Prostate gland (tissue), 2 donors: Measurements from ENCODE around the gene TRIM14. TPM values are rescaled to one million over a fixed set of nuclear protein-coding genes. Genes with fewer than 3 reads are reported as not detected.
"Not testable (repeated sequence)": the region's sequence is repeated elsewhere in the genome, so short reads cannot be mapped to it uniquely, and the experiment has no call there.

Source experiments
- DNase-seq: peaks from one replicate; pipeline ENCODE4 v3.0.0-alpha.2; 2019; ENCODE audit warnings: low spot score
- H3K27ac ChIP-seq, 2 donors: fragments of 200-600 bp; sonication (generic); 2 replicates each; pipeline ENCODE4 v1.5.1; 2017 to 2019
- H3K27me3 ChIP-seq: fragments of 200-600 bp; sonication (generic); replicated peaks from 2 replicates; pipeline ENCODE4 v1.5.1; 2019; ENCODE audit not compliant: insufficient read depth
- H3K36me3 ChIP-seq, 2 donors: fragments of 200-600 bp; sonication (generic); 1 replicate in 1 of 2; 2 replicates in 1 of 2; pipeline versions ENCODE4 v1.5.1 to v1.8.1; 2017 to 2019
- H3K4me1 ChIP-seq: fragments of 200-600 bp; sonication (generic); replicated peaks from 2 replicates; pipeline ENCODE4 v1.5.1; 2019
- H3K4me3 ChIP-seq, 2 donors: fragments of 200-600 bp; sonication (generic); 2 replicates each; pipeline ENCODE4 v1.5.1; 2017 to 2019
- H3K9me3 ChIP-seq: fragments of 200-600 bp; sonication (generic); 2 replicates; pipeline ENCODE4 v1.5.1; 2017
- CTCF ChIP-seq, 4 experiments: fragments of 200-600 bp in 2 of 4; fragments of 450-650 bp in 2 of 4; sonication (generic) in 2 of 4; IDR thresholded peaks; 1 replicate in 3 of 4; 2 replicates in 1 of 4; pipeline ENCODE4 v1.5.1; 2016 to 2019; ENCODE audit warnings: antibody characterized with exemption in 4 of 4, mild to moderate bottlenecking in 2 of 4, moderate library complexity in 2 of 4
- POLR2A ChIP-seq: fragments of 450-650 bp; IDR thresholded peaks from one replicate; pipeline ENCODE4 v1.6.1; 2016; ENCODE audit warnings: antibody characterized with exemption, mild to moderate bottlenecking
- POLR2AphosphoS5 ChIP-seq: sonication (generic); formaldehyde crosslinking; IDR thresholded peaks from one replicate; pipeline ENCODE4 v1.6.1; 2017; ENCODE audit warnings: antibody characterized with exemption
- WGBS: methylation state at CpG from one replicate; pipeline ENCODE4 v1.1.5; 2018; 5-methylcytosine and 5-hydroxymethylcytosine counted together
- intact Hi-C: fragments of 100-400 bp; cut with DNase I; formaldehyde crosslinking; loops from one replicate; pipeline ENCODE4 v1.14.2; 2022
- total RNA-seq, 2 donors: library from RNA; depleted of rRNA; stranded (reverse); fragments of >200 nt; gene quantifications; one replicate each; pipeline ENCODE4 v1.1.0, GENCODE V29; 2016

TRIM14 gene
- total RNA-seq, 2 donors from 2014 or later = 23.4 to 24.3 TPM

DNA sequence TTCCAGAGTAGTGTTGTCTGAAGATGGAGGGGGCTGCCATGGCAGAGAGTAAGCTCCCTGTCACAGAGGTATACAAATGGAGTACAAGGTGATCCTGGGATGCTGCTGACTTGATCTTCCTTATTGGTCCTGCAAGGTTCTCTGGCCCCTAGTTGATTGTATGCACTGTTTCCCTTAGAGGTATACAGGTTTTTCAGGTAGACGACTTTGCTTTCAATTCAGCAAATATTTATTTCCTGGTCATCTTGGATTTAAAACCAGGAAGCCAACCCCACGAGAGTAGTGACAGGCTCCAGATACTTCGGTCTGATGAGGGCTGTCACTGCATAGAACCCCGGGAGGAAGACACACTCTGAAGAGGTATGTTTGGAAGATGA lies 16.5 kb upstream of the TRIM14 start:
- TF ChIP-seq POLR2AphosphoS5 (peak; percentile 65), POLR2A (no peak)
- 44% methylated on average over 4 of the region's 4 CpGs for WGBS
- peak; percentile 64 for DNase-seq
- Histone ChIP-seq H3K27ac (peak overlapping the region; percentile 74 to 80), H3K27me3 (no peaks in the 10 kb centered on the region), H3K4me3 (no peak overlapping the region), H3K4me1 (peaks cover 4% of the 10 kb centered on the region), H3K36me3 (no peaks in the 10 kb centered on the region), H3K9me3 (no peaks in the 10 kb centered on the region)
- intact Hi-C loops = no loop called here

DNA sequence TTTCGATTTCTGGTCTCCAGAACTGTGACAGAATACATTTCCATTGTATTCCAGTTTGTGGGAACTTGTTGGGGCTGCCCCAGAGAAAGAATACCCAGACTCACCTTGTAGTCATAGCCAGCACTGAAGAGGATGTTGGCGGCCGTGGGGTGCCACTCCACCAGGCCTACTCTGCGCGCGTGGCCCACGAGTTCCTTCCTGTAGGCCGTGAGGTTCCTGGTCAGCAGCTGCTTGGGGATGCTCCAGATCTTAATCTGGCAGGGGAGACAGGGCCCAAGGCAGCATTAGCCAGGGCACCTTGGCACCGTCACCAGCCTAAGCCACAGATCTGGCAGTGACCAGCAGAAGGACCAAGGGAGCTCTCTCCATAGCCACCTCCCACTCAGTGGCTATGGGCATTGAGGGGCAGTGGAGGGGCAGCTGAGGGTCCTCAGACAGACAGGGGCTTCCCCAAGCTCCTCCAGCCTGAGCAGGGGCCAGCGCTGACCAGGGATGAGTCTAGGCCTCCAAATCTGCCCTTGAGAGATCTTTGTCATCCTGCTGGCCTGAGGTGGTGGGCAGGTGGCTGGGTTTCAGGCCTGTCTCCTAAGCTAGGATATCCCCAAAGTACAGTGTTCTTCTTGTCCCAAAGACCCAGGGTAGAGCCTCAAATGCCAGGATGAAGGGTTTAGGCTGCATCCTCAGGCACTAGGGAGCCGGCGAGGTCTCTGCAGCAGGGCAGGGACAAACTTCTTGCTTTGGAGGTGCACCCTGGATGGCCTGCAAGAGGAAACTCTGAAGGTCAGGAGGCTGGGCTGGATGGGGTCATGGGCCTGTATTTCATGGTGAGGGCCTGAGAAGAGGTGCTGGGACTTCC lies 15.9 kb upstream of the TRIM14 start:
- 89% methylated on average over 12 of the region's 12 CpGs for WGBS
- Histone ChIP-seq H3K4me1 (peaks cover 4% of the 10 kb centered on the region), H3K36me3 (no peaks in the 10 kb centered on the region), H3K27me3 (no peaks in the 10 kb centered on the region), H3K4me3 (no peak overlapping the region), H3K27ac (peak overlapping the region; percentile 74 to 80), H3K9me3 (no peaks in the 10 kb centered on the region)
- intact Hi-C loops = no loop called here
- no peak for DNase-seq
- TF ChIP-seq POLR2AphosphoS5 (no peak), POLR2A (no peak), CTCF (IDR thresholded peaks at IDR 0.05) (no peak)

- no peak for TF ChIP-seq POLR2A
- TF ChIP-seq CTCF (IDR thresholded peaks at IDR 0.05) = no peak
- no peak for TF ChIP-seq POLR2AphosphoS5
- H3K4me1 ChIP-seq = peaks cover 4% of the 10 kb centered on the region
- H3K9me3 ChIP-seq = no peaks in the 10 kb centered on the region
- H3K36me3 ChIP-seq = peaks cover 0 to 3% of the 10 kb centered on the region in 2 donors
- H3K4me3 ChIP-seq = no peak overlapping the region
- no peak for DNase-seq
- 78% methylated on average over 14 of the region's 14 CpGs for WGBS
- peak overlapping the region in 1 of 2 donors; percentile 80 for H3K27ac ChIP-seq
- intact Hi-C loops = no loop called here
- H3K27me3 ChIP-seq = no peaks in the 10 kb centered on the region
These were observed 14.0 kb upstream of the TRIM14 start for GRCh38 chr9:98132806-98133631.

- Histone ChIP-seq H3K27ac (no peak overlapping the region), H3K36me3 (peaks cover 0 to 3% of the 10 kb centered on the region in 2 donors), H3K4me1 (peaks cover 4% of the 10 kb centered on the region), H3K9me3 (no peaks in the 10 kb centered on the region), H3K27me3 (no peaks in the 10 kb centered on the region), H3K4me3 (no peak overlapping the region)
- intact Hi-C loops = no loop called here
- no peak for DNase-seq
- TF ChIP-seq POLR2AphosphoS5 = no peak
- TF ChIP-seq POLR2A = no peak
- no peak for TF ChIP-seq CTCF (IDR thresholded peaks at IDR 0.05)
- WGBS = 88% methylated on average over 9 of the region's 9 CpGs
These were observed 13.1 kb upstream of the TRIM14 start for GRCh38 chr9:98132158-98132557.

DNA sequence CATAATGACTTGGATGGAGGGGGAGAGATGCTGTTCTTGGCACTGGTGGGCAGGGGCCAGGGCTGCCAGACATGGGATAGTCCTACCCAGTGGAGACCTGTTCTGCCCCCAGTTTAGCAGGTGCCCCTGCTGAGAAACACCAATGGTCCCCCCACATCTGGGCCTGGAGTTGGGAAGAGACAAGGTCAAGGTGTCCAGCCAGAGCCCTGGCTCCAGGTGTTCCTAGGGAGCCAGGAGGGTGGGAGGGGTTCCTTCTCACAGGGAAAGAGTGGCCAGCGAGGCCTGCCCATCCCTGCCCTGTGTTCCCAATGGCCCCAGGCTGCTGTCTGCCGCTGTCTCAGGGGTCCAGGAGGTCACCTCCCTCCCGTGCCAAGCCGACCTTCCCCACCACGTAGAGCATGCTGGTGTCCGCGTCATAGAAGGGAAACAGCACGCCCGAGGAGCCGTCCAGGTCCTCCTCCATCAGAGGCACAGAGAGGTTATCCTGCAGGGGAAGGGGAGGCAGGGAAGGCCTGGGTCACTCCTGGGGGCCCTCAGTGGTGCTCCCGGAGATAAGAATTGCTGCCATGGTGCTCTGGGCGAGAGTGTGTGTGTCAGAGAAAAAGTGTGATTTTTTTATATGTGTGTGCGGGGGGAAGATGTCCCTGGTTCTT lies 11.7 kb upstream of the TRIM14 start:
- no peak overlapping the region for H3K27ac ChIP-seq
- H3K36me3 ChIP-seq = peaks cover 0 to 3% of the 10 kb centered on the region in 2 donors
- TF ChIP-seq POLR2A = no peak
- TF ChIP-seq POLR2AphosphoS5 = no peak
- TF ChIP-seq CTCF (IDR thresholded peaks at IDR 0.05) = no peak
- peaks cover 4% of the 10 kb centered on the region for H3K4me1 ChIP-seq
- 87% methylated on average over 12 of the region's 13 CpGs for WGBS
- no peaks in the 10 kb centered on the region for H3K9me3 ChIP-seq
- no peaks in the 10 kb centered on the region for H3K27me3 ChIP-seq
- DNase-seq = no peak
- no peak overlapping the region for H3K4me3 ChIP-seq
- intact Hi-C loops = no loop called here

GRCh38 chr9:98130060-98130459 lies 11.0 kb upstream of the TRIM14 start:
- 92% methylated on average over 4 of the region's 4 CpGs for WGBS
- intact Hi-C loops, DNase-seq, H3K36me3 ChIP-seq, H3K9me3 ChIP-seq, H3K4me1 ChIP-seq, H3K27ac ChIP-seq, H3K27me3 ChIP-seq, H3K4me3 ChIP-seq: not testable (repeated sequence)
